HG02642 (cell line): ENCODE measurements around the gene STX2.
"Not testable (repeated sequence)": the region's sequence is repeated elsewhere in the genome, so short reads cannot be mapped to it uniquely, and the experiment has no call there.

Source experiments
- ATAC-seq: cut with Tn5 transposase; IDR thresholded peaks from one replicate; pipeline ENCODE4 v1.9.1; 2021; ENCODE audit warnings: mild to moderate bottlenecking; ENCODE audit not compliant: unreplicated experiment, poor library complexity

The STX2 gene

GRCh38 chr12:130805635-130806034, 33.4 kb downstream of the STX2 start:
- no peak for ATAC-seq

- ATAC-seq: no peak
Measured at GRCh38 chr12:130804216-130804615, 34.8 kb downstream of the STX2 start.

DNA sequence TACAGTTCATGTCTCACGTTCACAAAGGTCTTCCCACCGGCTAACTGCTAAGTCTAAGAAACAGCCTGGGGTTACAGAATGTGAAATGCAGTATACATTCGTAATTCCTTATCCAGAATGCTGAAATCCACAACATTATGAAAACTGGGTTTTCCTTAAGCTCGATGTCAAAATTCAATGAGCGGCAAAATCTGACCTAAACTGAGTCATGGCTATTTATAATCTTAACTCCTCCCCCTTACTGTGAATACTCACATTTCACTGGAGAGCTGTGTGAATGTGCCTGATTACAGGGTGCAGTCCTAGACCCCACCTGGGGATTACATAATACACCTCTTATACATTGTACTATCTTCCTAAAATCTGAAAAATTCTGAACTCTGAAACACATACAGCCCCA, 35.3 kb downstream of the STX2 start:
- no peak for ATAC-seq

DNA sequence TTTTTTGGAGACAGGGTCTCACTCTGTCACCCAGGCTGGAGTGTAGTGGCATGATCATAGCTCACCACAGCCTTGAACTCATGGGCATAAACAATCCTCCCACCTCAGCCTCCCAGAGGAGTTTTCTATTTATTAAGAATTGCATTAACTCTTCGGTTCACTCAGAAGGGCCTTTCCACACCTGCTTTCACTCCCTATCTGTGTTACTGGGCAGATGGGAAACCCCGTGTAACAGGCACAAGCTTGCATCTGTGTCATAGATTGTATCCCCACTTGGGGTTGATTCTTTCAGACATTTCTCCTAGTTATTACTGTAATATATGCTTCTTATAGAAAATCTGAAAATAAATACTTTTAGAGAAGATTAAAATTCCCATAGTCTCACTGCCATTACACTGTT, 38.7 kb downstream of the STX2 start:
- no peak for ATAC-seq

GRCh38 chr12:130799051-130799450, 40.0 kb downstream of the STX2 start:
- ATAC-seq: no peak

GRCh38 chr12:130796985-130797686, 41.9 kb downstream of the STX2 start:
- ATAC-seq: no peak

DNA sequence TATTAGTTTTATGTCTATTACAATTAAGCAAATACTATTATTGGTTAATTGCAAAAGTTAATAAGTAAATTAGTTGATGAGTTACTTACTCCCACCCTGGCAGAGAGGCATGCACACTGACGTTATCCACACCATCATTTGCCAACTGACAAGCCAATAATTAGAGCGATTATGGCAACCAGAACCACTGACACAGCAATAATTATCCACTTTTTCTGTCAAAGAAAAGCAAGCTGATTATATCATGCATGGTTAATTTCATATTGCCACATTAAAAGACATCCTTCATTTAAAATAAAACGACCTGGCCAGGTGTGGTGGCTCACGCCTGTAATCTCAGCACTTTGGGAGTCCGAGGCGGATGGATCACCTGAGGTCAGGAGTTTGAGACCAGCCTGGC, 43.1 kb downstream of the STX2 start:
- no peak for ATAC-seq

- ATAC-seq: no peak
Measured at GRCh38 chr12:130793554-130793849, 45.5 kb downstream of the STX2 start.

DNA sequence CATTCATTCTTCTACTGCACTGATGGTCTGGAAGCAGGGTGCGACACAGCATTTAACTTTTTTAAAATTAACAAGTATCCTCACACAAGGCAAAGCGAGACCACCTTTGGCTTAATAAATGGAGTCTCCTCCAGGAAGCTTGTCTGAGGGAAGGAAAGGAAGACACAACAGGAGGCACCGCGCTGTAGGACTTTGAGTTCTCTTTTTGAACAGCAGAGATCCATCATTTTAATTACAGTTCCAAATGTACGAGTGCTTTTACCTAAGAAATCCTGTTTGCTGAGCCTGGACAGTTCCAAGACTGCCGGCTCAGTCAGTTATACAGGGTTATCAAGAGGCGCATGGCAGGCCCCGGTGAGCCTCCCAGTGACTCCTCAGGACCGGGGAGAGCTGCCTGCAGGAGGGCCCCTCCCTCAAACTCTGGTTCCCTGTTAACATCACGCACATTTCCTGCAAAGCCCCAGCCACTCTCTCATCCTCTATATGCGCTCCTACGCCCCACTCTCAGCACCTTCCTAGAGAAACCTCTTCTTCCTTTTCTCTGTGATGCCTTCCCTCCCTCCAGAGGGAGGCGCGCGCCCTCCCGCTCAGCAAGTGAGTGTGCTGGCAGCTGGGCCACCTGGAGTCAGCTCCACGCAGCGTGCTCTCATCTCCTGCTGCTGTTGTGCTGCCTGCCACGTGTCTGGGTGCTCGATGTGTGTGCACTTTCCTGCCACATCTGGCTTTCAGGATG, 46.1 kb downstream of the STX2 start:
- ATAC-seq: no peak

- no peak for ATAC-seq
Measured at GRCh38 chr12:130791629-130792028, 47.4 kb downstream of the STX2 start.

DNA sequence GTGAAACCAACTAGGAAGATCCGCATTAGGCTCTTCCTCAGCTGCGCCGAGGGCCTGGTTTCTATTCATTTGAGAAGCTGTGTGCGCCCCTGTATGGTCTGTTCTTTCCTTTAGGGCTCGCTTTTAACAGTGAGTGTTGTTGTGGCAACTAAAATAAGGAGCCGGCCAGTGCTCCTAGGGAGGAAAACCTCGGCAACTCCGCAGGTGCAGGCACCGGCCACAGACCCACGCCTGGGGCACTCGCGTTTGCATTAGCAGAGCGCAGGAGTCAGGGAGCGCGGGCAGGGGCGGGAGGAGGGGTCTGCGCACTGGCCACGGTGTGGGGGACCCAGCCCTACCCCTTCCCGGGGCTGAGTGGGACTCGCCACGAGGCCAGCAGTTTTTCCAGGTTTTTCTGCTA, 50.5 kb downstream of the STX2 start:
- no peak for ATAC-seq

DNA sequence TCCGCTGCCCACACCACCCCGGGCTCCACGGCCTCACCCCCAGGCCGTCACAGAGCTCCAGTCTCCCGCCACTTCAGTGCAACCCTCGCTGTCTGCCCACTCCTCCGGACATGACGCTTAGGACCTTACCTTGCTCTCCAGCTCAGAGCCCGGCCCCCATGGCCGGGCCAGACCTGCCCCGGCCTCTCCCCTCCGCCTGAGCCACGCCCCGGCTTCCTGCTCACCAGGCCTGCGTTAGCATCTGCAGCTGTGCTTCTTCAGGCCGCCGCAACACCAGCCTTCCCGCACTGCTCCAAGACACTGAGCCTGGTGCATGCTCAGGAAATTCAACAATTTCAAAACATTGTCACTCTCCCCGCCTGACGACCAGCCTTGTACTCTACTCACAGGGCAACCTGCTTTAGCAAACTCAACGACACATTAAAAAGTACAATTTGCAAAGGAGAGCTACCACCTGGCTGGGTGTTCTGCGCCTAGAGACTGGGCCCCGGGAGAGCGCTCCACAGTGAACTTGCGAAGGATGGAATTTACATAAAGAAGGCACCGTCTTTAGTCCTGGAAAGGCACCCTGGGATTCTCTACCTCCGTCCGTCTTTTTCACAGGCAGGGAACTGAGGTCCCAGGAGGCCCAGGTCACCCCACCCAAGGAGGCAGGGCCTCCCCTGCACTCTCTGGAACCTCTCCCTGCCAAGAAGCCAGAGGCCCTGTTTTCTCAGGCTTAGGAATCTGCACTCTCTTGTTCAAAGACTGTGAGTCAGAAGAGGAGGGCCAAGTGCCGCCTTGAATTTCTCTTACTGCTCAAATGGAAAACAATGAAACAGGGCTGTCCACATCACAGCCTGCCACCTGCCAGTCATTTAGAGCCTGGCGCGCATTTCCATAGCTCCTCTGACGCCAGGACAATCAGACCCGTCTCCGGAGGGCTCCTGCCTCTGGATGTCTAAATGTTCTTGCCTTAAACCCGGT, 51.3 kb downstream of the STX2 start:
- no peak for ATAC-seq

GRCh38 chr12:130787041-130787440, 52.0 kb downstream of the STX2 start:
- ATAC-seq: no peak

GRCh38 chr12:130783110-130783715, 55.8 kb downstream of the STX2 start:
- ATAC-seq: no peak

- ATAC-seq: not testable (repeated sequence)
Measured at GRCh38 chr12:130782245-130782644, 56.8 kb downstream of the STX2 start.

DNA sequence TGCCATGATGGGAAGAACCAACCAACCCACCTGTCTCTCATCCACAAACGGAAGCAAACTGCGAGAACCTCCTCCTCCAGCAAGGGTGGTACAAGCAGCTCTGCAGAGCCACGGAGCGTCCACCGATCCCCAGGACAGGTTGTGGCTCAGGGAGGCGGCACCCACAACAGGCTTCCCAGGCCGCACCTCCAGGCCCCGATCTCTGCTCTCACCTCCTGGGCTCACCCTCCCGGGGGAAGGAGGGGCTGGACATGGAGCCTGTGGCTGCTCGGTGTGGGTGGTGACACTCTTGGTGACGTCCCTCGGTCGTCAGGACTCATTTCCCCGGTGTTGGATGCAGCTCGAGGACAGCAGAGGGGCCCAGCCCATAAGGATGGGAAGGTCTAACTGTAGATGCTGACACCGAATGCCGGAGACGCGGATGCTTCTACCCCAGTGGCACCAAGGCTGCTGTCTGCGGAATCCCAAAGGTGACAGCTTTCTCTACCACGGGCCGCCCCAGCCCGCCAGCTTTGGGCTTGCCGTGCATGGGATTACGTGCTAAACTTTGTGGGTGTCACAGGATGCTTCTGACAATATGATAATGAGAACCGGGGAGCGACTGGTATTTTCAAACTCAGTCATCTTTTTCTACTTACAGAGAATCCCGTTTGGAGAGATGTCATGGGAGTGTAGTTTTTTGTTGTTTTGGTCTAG, 58.0 kb downstream of the STX2 start:
- no peak for ATAC-seq

GRCh38 chr12:130780325-130780724, 58.7 kb downstream of the STX2 start:
- ATAC-seq: no peak

DNA sequence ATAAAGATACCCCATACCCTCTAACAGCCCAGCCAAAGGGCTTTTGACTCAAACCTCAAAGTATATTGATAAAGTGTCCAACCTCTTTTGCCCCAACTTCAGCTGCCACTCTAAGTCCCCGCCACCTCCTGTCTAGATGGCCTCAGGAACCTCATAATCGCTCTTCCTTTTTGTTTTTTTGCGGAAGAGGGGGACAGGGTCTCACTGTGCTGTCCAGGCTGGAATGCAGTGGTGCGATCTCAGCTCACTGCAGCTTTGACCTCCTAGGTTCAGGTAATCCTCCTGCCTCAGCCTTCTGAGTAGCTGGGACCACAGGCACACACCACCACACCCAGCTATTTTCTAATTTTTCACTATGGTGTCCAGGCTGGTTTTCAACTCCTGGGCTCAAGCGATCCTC, 60.3 kb downstream of the STX2 start:
- no peak for ATAC-seq

DNA sequence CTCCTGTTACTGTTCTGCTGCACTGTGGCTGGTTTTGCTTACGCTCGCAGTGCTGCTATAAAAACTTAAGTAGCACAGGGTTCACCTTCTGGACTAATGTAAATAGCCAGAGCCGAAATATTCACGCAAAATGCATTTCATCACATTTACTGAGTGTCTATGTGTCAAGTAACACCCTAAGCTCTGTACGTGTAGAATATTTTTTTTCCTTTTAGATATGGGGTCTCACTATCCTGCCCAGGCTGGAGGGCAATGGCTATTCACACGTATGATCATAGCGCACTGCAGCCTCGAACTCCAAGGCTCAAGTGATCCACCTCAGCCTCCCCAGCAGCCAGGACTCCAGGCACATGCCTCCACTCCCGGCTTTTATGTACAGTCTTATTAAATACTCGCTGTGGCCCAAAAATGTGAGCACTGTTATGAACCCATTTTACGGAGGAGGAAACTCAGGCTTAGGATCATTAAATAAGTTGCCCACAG, 62.2 kb downstream of the STX2 start:
- no peak for ATAC-seq
